ENCODE results near the gene CIAO3.
A peak's percentile ranks its signal among the peaks of the same experiment; 100 is the strongest.
"Not testable (repeated sequence)": the region's sequence is repeated elsewhere in the genome, so short reads cannot be mapped to it uniquely, and the experiment has no call there.

Gene CIAO3

GRCh38 chr16:777826-778225, 37.0 kb upstream of the CIAO3 start:
- ATAC-seq = peak; percentile 4; the same call in 1 of the 3 replicates
- no peak for TF ChIP-seq PPARA (CRISPR knock-in tag; IDR thresholded peaks at IDR 0.05; ENCODE audit: borderline replicate concordance)
- TF ChIP-seq RARB (CRISPR knock-in tag; IDR thresholded peaks at IDR 0.05) = no peak
- no peak for TF ChIP-seq ZNF70 (CRISPR knock-in tag; IDR thresholded peaks at IDR 0.05)
- TF ChIP-seq ZNF8 (CRISPR knock-in tag; IDR thresholded peaks at IDR 0.05) = no peak
- TF ChIP-seq ZFP3 (CRISPR knock-in tag; IDR thresholded peaks at IDR 0.05) = no peak
- TF ChIP-seq, protein P1, sequence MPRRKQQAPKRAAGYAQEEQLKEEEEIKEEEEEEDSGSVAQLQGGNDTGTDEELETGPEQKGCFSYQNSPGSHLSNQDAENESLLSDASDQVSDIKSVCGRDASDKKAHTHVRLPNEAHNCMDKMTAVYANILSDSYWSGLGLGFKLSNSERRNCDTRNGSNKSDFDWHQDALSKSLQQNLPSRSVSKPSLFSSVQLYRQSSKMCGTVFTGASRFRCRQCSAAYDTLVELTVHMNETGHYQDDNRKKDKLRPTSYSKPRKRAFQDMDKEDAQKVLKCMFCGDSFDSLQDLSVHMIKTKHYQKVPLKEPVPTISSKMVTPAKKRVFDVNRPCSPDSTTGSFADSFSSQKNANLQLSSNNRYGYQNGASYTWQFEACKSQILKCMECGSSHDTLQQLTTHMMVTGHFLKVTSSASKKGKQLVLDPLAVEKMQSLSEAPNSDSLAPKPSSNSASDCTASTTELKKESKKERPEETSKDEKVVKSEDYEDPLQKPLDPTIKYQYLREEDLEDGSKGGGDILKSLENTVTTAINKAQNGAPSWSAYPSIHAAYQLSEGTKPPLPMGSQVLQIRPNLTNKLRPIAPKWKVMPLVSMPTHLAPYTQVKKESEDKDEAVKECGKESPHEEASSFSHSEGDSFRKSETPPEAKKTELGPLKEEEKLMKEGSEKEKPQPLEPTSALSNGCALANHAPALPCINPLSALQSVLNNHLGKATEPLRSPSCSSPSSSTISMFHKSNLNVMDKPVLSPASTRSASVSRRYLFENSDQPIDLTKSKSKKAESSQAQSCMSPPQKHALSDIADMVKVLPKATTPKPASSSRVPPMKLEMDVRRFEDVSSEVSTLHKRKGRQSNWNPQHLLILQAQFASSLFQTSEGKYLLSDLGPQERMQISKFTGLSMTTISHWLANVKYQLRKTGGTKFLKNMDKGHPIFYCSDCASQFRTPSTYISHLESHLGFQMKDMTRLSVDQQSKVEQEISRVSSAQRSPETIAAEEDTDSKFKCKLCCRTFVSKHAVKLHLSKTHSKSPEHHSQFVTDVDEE (CRISPR knock-in tag; IDR thresholded peaks at IDR 0.05) = no peak
- TF ChIP-seq ZNF565 (CRISPR knock-in tag; conservative IDR thresholded peaks at IDR 0.05; ENCODE audit: low read depth) = no peak
- no peak for TF ChIP-seq BACH2 (CRISPR knock-in tag; IDR thresholded peaks at IDR 0.05; ENCODE audit: borderline replicate concordance)
- no peak for TF ChIP-seq ZC3H10 (CRISPR knock-in tag; IDR thresholded peaks at IDR 0.05)
- TF ChIP-seq OSR1 (CRISPR knock-in tag; IDR thresholded peaks at IDR 0.05) = no peak
- TF ChIP-seq SNAI2 (CRISPR knock-in tag; IDR thresholded peaks at IDR 0.05) = no peak
- no peak for TF ChIP-seq GLIS3 (CRISPR knock-in tag; IDR thresholded peaks at IDR 0.05)
- TF ChIP-seq ZFP30 (CRISPR knock-in tag; IDR thresholded peaks at IDR 0.05) = no peak
- no peak for TF ChIP-seq ARNTL (CRISPR knock-in tag; IDR thresholded peaks at IDR 0.05; ENCODE audit: borderline replicate concordance, low read depth)
- TF ChIP-seq CSRNP3 (CRISPR knock-in tag; IDR thresholded peaks at IDR 0.05) = no peak
- TF ChIP-seq CREB5 (CRISPR knock-in tag; IDR thresholded peaks at IDR 0.05; ENCODE audit: low read depth) = no peak
- TF ChIP-seq TCF4 (CRISPR knock-in tag; IDR thresholded peaks at IDR 0.05; ENCODE audit: borderline replicate concordance) = no peak
- no peak for TF ChIP-seq TOX (CRISPR knock-in tag; IDR thresholded peaks at IDR 0.05; ENCODE audit: borderline replicate concordance)

DNA sequence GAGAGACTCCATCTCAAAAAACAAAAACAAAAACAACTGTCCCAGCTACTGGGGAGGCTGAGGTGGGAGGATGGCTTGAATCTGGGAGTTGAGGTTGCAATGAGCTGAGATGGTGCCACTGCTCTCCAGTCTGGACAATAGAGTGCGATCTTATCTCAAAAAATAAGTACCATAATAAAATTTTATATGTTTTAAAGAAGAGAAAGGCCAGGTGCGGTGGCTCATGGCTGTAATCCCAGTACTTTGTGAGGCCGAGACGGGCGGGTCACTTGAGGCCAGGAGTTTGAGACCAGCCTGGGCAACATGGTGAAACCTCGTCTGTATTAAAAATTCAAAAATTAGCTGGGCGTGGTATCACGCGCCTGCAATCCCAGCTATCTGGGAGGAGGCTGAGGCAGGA, 36.0 kb upstream of the CIAO3 start:
- TF ChIP-seq ZNF565 (CRISPR knock-in tag; conservative IDR thresholded peaks at IDR 0.05; ENCODE audit: low read depth) = no peak
- no peak for TF ChIP-seq CSDC2 (CRISPR knock-in tag; IDR thresholded peaks at IDR 0.05)

DNA sequence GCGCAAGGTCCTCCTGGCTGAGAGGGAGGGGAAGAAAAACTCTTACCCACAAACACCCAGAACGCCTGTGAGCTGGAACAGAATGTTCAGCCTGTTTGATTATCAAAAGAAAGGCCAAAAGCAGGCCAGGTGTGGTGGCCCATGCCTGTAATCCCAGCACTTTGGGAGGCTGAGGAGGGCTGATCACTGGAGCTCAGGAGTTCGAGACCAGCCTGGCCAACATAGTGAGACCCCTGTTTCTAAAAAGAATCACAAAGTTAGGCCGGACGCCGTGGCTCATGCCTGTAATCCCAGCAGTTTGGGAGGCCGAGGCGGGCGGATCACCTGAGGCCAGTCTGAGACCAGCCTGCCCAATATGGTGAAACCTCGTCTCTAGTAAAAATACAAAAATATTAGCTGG, 35.5 kb upstream of the CIAO3 start:
- ATAC-seq = not testable (repeated sequence)

More for the DNA sequence above, 36.0 kb upstream of the CIAO3 start:
- no peak for ATAC-seq

GRCh38 chr16:775236-775796, 34.5 kb upstream of the CIAO3 start:
- no peak for ATAC-seq
- TF ChIP-seq CSRNP3 (CRISPR knock-in tag; IDR thresholded peaks at IDR 0.05) (no peak), TOX (CRISPR knock-in tag; IDR thresholded peaks at IDR 0.05; ENCODE audit: borderline replicate concordance) (no peak), RARB (CRISPR knock-in tag; IDR thresholded peaks at IDR 0.05) (no peak), ISL1 (CRISPR knock-in tag; IDR thresholded peaks at IDR 0.05) (no peak), CSDC2 (CRISPR knock-in tag; IDR thresholded peaks at IDR 0.05) (no peak), ZFP30 (CRISPR knock-in tag; IDR thresholded peaks at IDR 0.05) (no peak), PATZ1 (CRISPR knock-in tag; IDR thresholded peaks at IDR 0.05; ENCODE audit: borderline replicate concordance) (no peak), CREB5 (CRISPR knock-in tag; IDR thresholded peaks at IDR 0.05; ENCODE audit: low read depth) (no peak), GLIS3 (CRISPR knock-in tag; IDR thresholded peaks at IDR 0.05) (no peak)
- TF ChIP-seq, protein P1 (CRISPR knock-in tag; IDR thresholded peaks at IDR 0.05) = no peak
